GM19043 (cell line): ENCODE measurements around the gene TACC2.
A peak's percentile ranks its signal among the peaks of the same experiment; 100 is the strongest.

ENCODE experiments used
- ATAC-seq: cut with Tn5 transposase; IDR thresholded peaks from one replicate; pipeline ENCODE4 v1.9.1; 2021; ENCODE audit warnings: low read depth; ENCODE audit not compliant: unreplicated experiment

The TACC2 gene

GRCh38 chr10:122298206-122298597, 309.2 kb downstream of the TACC2 start:
- no peak for ATAC-seq

GRCh38 chr10:122298598-122299301, 309.8 kb downstream of the TACC2 start:
- ATAC-seq = peak; percentile 67

GRCh38 chr10:122299423-122300075, 310.6 kb downstream of the TACC2 start:
- no peak for ATAC-seq

- no peak for ATAC-seq
Measured at GRCh38 chr10:122301055-122301810, 312.3 kb downstream of the TACC2 start.

GRCh38 chr10:122301811-122302115, 312.8 kb downstream of the TACC2 start:
- ATAC-seq = no peak

- no peak for ATAC-seq
Measured at GRCh38 chr10:122302315-122302714, 313.4 kb downstream of the TACC2 start.

- no peak for ATAC-seq
Measured at GRCh38 chr10:122303271-122304053, 314.5 kb downstream of the TACC2 start.
